ENCODE measurements around the gene GORASP1. TPM values are rescaled to one million over a fixed set of nuclear protein-coding genes. Genes with fewer than 3 reads are reported as not detected.

Gene GORASP1
- total RNA-seq, 2 donors from 2014 or later = 50.8 to 61.8 TPM

GRCh38 chr3:39050029-39050428 lies 57.4 kb downstream of the GORASP1 start:
- intact Hi-C loops (cut with DNase I) = no loop called here

More at GRCh38 chr3:39050029-39050428, 57.4 kb downstream of the GORASP1 start:
- DNase-seq (ENCODE audit: low spot score) = no peak

Small RNA genes within 50 kb of the gene (microRNA-seq; reads per million reads assigned to microRNA genes)
- 0 reads per million in 2 donors for gene MIR6822 (ENCODE audit: borderline microRNAs expressed in 2 of 2)

Other genes starting within 250 kb of the GORASP1 start
- under 1 TPM; 0.28 to 0.29 TPM for gene SCN11A, start 55.7 kb downstream of the GORASP1 start, total RNA-seq
- 10 to 100 TPM; 26.6 to 28.6 TPM for gene WDR48, start 55.6 kb downstream of the GORASP1 start, total RNA-seq
- gene TTC21A, start 53 bp upstream of the GORASP1 start, total RNA-seq = 1 to 10 TPM; 3.0 to 5.4 TPM
- gene CSRNP1, start 46.0 kb upstream of the GORASP1 start, total RNA-seq = 10 to 100 TPM; 23.5 to 61.4 TPM
- gene XIRP1, start 85.0 kb upstream of the GORASP1 start, total RNA-seq = 1 to 10 TPM in 1 of 2 donors, under 1 TPM in 1; 0.23 to 7.1 TPM
- gene CX3CR1, start 172.4 kb upstream of the GORASP1 start, total RNA-seq = 1 to 10 TPM in 1 of 2 donors, under 1 TPM in 1; 0.52 to 1.9 TPM
- gene CCR8, start 222.1 kb upstream of the GORASP1 start, total RNA-seq = not detected

Data from posterior vena cava (tissue), 2 donors.